WI38 (cell line): ENCODE results near the gene SMARCAD1.

Experiments
- H3K4me3 ChIP-seq: 2 replicates; pipeline ENCODE4 v1.5.1; 2011; ENCODE audit warnings: low read depth, mild to moderate bottlenecking, control low read depth, low read length
- CTCF ChIP-seq: IDR thresholded peaks from 2 replicates; pipeline ENCODE4 v1.5.1; 2012; ENCODE audit warnings: low read depth, mild to moderate bottlenecking, control low read depth, low read length

Gene SMARCAD1

GRCh38 chr4:94228493-94229216 is 21.0 kb downstream of the SMARCAD1 start:
- TF ChIP-seq CTCF: no peak
- H3K4me3 ChIP-seq: no peak overlapping the region

- TF ChIP-seq CTCF: no peak
- H3K4me3 ChIP-seq: no peak overlapping the region
These were observed 24.9 kb downstream of the SMARCAD1 start for GRCh38 chr4:94232519-94232918.

- TF ChIP-seq CTCF: no peak
- H3K4me3 ChIP-seq: no peak overlapping the region
These were observed 28.2 kb downstream of the SMARCAD1 start for GRCh38 chr4:94235825-94236224.

GRCh38 chr4:94237271-94237670 is 29.6 kb downstream of the SMARCAD1 start:
- TF ChIP-seq CTCF: no peak
- H3K4me3 ChIP-seq: no peak overlapping the region

- no peak overlapping the region for H3K4me3 ChIP-seq
- TF ChIP-seq CTCF: no peak
These were observed 30.5 kb downstream of the SMARCAD1 start for GRCh38 chr4:94238160-94238559.

GRCh38 chr4:94240384-94240783 is 32.7 kb downstream of the SMARCAD1 start:
- no peak overlapping the region for H3K4me3 ChIP-seq
- TF ChIP-seq CTCF: no peak

GRCh38 chr4:94244087-94244828 is 36.6 kb downstream of the SMARCAD1 start:
- no peak overlapping the region for H3K4me3 ChIP-seq
- no peak for TF ChIP-seq CTCF
